ENCODE results near the gene H3-3A. TPM values are rescaled to one million over a fixed set of nuclear protein-coding genes. Genes with fewer than 3 reads are reported as not detected.

H3-3A gene
- total RNA-seq, 3 donors from 2014 or later (not counting 1 experiment from before 2014, with no cell fraction given), result 490 to 616 (median 522) TPM

DNA sequence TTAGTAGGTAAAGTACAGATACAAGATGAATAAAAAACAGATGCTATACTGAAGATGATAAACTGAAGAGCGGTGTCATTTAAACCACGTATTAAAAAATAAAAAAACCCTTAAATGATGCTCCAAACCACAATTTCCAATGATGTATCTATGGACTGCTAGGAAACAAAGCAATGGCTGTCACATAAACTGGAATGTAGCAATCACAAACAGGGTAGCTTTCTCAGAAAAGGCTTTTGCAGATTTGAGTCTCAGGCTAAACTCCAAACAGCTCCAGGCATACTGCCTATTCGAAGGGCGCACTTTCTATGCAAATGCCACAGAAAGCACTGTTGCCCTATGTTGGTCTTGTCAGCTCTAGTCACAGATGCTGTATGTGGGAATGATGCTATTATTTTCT, 12.4 kb upstream of the H3-3A start:
- intact Hi-C loops (cut with micrococcal nuclease), result no loop called here
- Histone ChIP-seq H3K4me3 (ENCODE audit: low read length) (no peak overlapping the region), H3K9me3 (ENCODE audit: control insufficient read depth, insufficient read depth, low read length) (no peaks in the 10 kb centered on the region), H3K4me1 (ENCODE audit: control insufficient read depth, insufficient read depth, low read length) (no peaks in the 10 kb centered on the region), H3K27ac (ENCODE audit: low read length) (no peak overlapping the region), H3K27me3 (ENCODE audit: control insufficient read depth, insufficient read depth, low read length) (no peaks in the 10 kb centered on the region), H3K36me3 (ENCODE audit: control insufficient read depth, insufficient read depth, low read length) (no peaks in the 10 kb centered on the region)
- DNase-seq (no peak), ATAC-seq (no peak)
- TF ChIP-seq CTCF (IDR thresholded peaks at IDR 0.05), result no peak
- H3K27me3 Mint-ChIP-seq (ENCODE audit: low read depth in 2 of 2), result no peaks in the 10 kb centered on the region
- no peak overlapping the region for H3K27ac Mint-ChIP-seq
- H3K9me3 Mint-ChIP-seq, result no peaks in the 10 kb centered on the region
- no peaks in the 10 kb centered on the region for H3K36me3 Mint-ChIP-seq
- 93% methylated on average over 3 of the region's 4 CpGs for WGBS (ENCODE audit: insufficient coverage)
- H3K4me1 Mint-ChIP-seq, result no peaks in the 10 kb centered on the region
- H3K4me3 Mint-ChIP-seq, result no peak overlapping the region

- H3K4me3 ChIP-seq (ENCODE audit: low read length), result no peak overlapping the region
- no peak for ATAC-seq
- H3K36me3 ChIP-seq (ENCODE audit: control insufficient read depth, insufficient read depth, low read length), result peaks cover 3% of the 10 kb centered on the region
- TF ChIP-seq CTCF (IDR thresholded peaks at IDR 0.05), result no peak
- DNase-seq, result no peak
- no peak overlapping the region for H3K27ac ChIP-seq (ENCODE audit: low read length)
- no peak overlapping the region for H3K4me3 Mint-ChIP-seq
- H3K27ac Mint-ChIP-seq, result no peak overlapping the region
- intact Hi-C loops (cut with micrococcal nuclease), result no loop called here
- H3K4me1 Mint-ChIP-seq, result no peaks in the 10 kb centered on the region
- no peaks in the 10 kb centered on the region for H3K9me3 ChIP-seq (ENCODE audit: control insufficient read depth, insufficient read depth, low read length)
- no peaks in the 10 kb centered on the region for H3K9me3 Mint-ChIP-seq
- H3K36me3 Mint-ChIP-seq, result no peaks in the 10 kb centered on the region
- no peaks in the 10 kb centered on the region for H3K27me3 Mint-ChIP-seq (ENCODE audit: low read depth in 2 of 2)
- H3K4me1 ChIP-seq (ENCODE audit: control insufficient read depth, insufficient read depth, low read length), result no peaks in the 10 kb centered on the region
- H3K27me3 ChIP-seq (ENCODE audit: control insufficient read depth, insufficient read depth, low read length), result no peaks in the 10 kb centered on the region
- WGBS (ENCODE audit: insufficient coverage), result 83% methylated on average over 1 of the region's 2 CpGs
These were observed 11.2 kb upstream of the H3-3A start for GRCh38 chr1:226051365-226051764.

DNA sequence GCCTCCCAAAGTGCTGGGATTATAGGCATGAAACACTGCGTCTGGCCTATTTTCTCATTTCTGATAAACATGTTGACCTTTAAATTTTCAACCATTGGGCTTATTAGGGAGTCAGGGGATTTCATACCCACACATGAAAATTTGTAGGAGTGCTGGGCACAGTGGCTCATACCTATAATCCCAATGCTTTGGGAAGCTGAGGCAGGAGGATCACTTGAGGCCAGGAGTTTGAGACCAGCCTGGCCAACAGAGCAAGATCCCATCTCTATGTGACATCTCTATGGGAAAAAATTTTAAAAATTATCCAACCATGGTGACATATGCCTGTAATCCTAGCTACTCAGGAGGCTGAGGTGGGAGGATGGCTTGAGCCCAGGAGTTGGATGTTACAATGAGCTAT, 10.5 kb upstream of the H3-3A start:
- Histone ChIP-seq H3K9me3 (ENCODE audit: control insufficient read depth, insufficient read depth, low read length) (no peaks in the 10 kb centered on the region), H3K27me3 (ENCODE audit: control insufficient read depth, insufficient read depth, low read length) (no peaks in the 10 kb centered on the region), H3K27ac (ENCODE audit: low read length) (no peak overlapping the region), H3K36me3 (ENCODE audit: control insufficient read depth, insufficient read depth, low read length) (peaks cover 3% of the 10 kb centered on the region), H3K4me1 (ENCODE audit: control insufficient read depth, insufficient read depth, low read length) (no peaks in the 10 kb centered on the region), H3K4me3 (ENCODE audit: low read length) (no peak overlapping the region)
- no peaks in the 10 kb centered on the region for H3K4me1 Mint-ChIP-seq
- H3K36me3 Mint-ChIP-seq, result no peaks in the 10 kb centered on the region
- DNase-seq (no peak), ATAC-seq (no peak)
- H3K27ac Mint-ChIP-seq, result no peak overlapping the region
- H3K9me3 Mint-ChIP-seq, result no peaks in the 10 kb centered on the region
- intact Hi-C loops (cut with micrococcal nuclease), result no loop called here
- no peaks in the 10 kb centered on the region for H3K27me3 Mint-ChIP-seq (ENCODE audit: low read depth in 2 of 2)
- 100% methylated on average over 1 of the region's 1 CpG for WGBS (ENCODE audit: insufficient coverage)
- TF ChIP-seq CTCF (IDR thresholded peaks at IDR 0.05), result no peak
- no peak overlapping the region for H3K4me3 Mint-ChIP-seq

GRCh38 chr1:226054519-226055327, 7.8 kb upstream of the H3-3A start:
- no peaks in the 10 kb centered on the region for H3K4me1 Mint-ChIP-seq
- no peak overlapping the region for H3K27ac ChIP-seq (ENCODE audit: low read length)

More at GRCh38 chr1:226054519-226055327, 7.8 kb upstream of the H3-3A start:
- no peaks in the 10 kb centered on the region for H3K9me3 ChIP-seq (ENCODE audit: control insufficient read depth, insufficient read depth, low read length)
- H3K4me1 ChIP-seq (ENCODE audit: control insufficient read depth, insufficient read depth, low read length), result no peaks in the 10 kb centered on the region
- DNase-seq, result no peak
- no peak for ATAC-seq
- TF ChIP-seq CTCF (IDR thresholded peaks at IDR 0.05), result no peak
- Mint-ChIP-seq H3K36me3 (no peaks in the 10 kb centered on the region), H3K27ac (no peak overlapping the region), H3K27me3 (ENCODE audit: low read depth in 2 of 2) (no peaks in the 10 kb centered on the region), H3K4me3 (no peak overlapping the region), H3K9me3 (no peaks in the 10 kb centered on the region)
- no peak overlapping the region for H3K4me3 ChIP-seq (ENCODE audit: low read length)
- no peaks in the 10 kb centered on the region for H3K27me3 ChIP-seq (ENCODE audit: control insufficient read depth, insufficient read depth, low read length)
- WGBS (ENCODE audit: insufficient coverage), result 72% methylated on average over 5 of the region's 6 CpGs
- peaks cover 11% of the 10 kb centered on the region for H3K36me3 ChIP-seq (ENCODE audit: control insufficient read depth, insufficient read depth, low read length)
- intact Hi-C loops (cut with micrococcal nuclease), result no loop called here

Measured in natural killer cell (primary cell).